Neuronal stem cell (in vitro differentiated cells): Measurements from ENCODE around the gene CCM2L.

Experiments used
- DNase-seq: peaks from one replicate; pipeline ENCODE4 v3.0.0-alpha.2; 2013; ENCODE audit warnings: low spot score
- H2AFZ ChIP-seq: one replicate; pipeline ENCODE4 v1.6.1; 2013; ENCODE audit warnings: mild to moderate bottlenecking, low read length, inconsistent platforms
- H2AK5ac ChIP-seq: 2 replicates; pipeline ENCODE4 v1.6.1; 2013; ENCODE audit warnings: low read depth, mild to moderate bottlenecking, inconsistent platforms, low read length, moderate library complexity, mixed read lengths
- H2BK120ac ChIP-seq: 2 replicates; pipeline ENCODE4 v1.6.1; 2013; ENCODE audit warnings: low read depth, mild to moderate bottlenecking, inconsistent platforms, low read length, moderate library complexity, mixed read lengths
- H2BK12ac ChIP-seq: one replicate; pipeline ENCODE4 v1.6.1; 2013; ENCODE audit warnings: low read length, inconsistent platforms
- H2BK15ac ChIP-seq: 2 replicates; pipeline ENCODE4 v1.6.1; 2013; ENCODE audit warnings: mild to moderate bottlenecking, low read length, inconsistent platforms, mixed read lengths
- H2BK5ac ChIP-seq: one replicate; pipeline ENCODE4 v1.6.1; 2013; ENCODE audit warnings: inconsistent platforms, mild to moderate bottlenecking, low read length, moderate library complexity
- H3K14ac ChIP-seq: one replicate; pipeline ENCODE4 v1.6.1; 2013; ENCODE audit warnings: low read length, inconsistent platforms
- H3K18ac ChIP-seq: 2 replicates; pipeline ENCODE4 v1.6.1; 2013; ENCODE audit warnings: low read length, inconsistent platforms
- H3K23ac ChIP-seq: 2 replicates; pipeline ENCODE4 v1.6.1; 2013; ENCODE audit warnings: low read depth, mild to moderate bottlenecking, mixed read lengths, low read length, inconsistent platforms; ENCODE audit not compliant: poor library complexity
- H3K27ac ChIP-seq: replicated peaks from 3 replicates; pipeline ENCODE4 v1.5.1; 2013; ENCODE audit warnings: low read length, inconsistent platforms
- H3K27me3 ChIP-seq, 3 experiments: 2 replicates each; pipeline ENCODE4 v1.6.1; 2013; ENCODE audit warnings: low read length in 3 of 3, mild to moderate bottlenecking in 2 of 3, inconsistent platforms in 1 of 3, low read depth in 1 of 3, mixed read lengths in 1 of 3, moderate library complexity in 1 of 3; ENCODE audit not compliant: control insufficient read depth in 3 of 3, insufficient read depth in 3 of 3
- H3K36me3 ChIP-seq, 2 donors: replicated peaks in 1 of 2; 2 replicates each; pipeline ENCODE4 v1.6.1; 2013; ENCODE audit warnings: low read length in 2 of 2; ENCODE audit not compliant: control insufficient read depth in 2 of 2, insufficient read depth in 2 of 2
- H3K4ac ChIP-seq: 2 replicates; pipeline ENCODE4 v1.6.1; 2013; ENCODE audit warnings: inconsistent platforms, mild to moderate bottlenecking, low read length, moderate library complexity
- H3K4me1 ChIP-seq, 2 donors: 1 replicate in 1 of 2; 2 replicates in 1 of 2; pipeline ENCODE4 v1.6.1; 2013; ENCODE audit warnings: low read length in 2 of 2, low read depth in 1 of 2; ENCODE audit not compliant: control insufficient read depth in 2 of 2, insufficient read depth in 1 of 2
- H3K4me2 ChIP-seq: one replicate; pipeline ENCODE4 v1.6.1; 2013; ENCODE audit warnings: mild to moderate bottlenecking, low read length, inconsistent platforms; ENCODE audit not compliant: insufficient read depth, poor library complexity, severe bottlenecking
- H3K4me3 ChIP-seq, 2 donors: 2 replicates each; pipeline ENCODE4 v1.5.1; 2013; ENCODE audit warnings: low read length in 2 of 2, mild to moderate bottlenecking in 2 of 2, inconsistent platforms in 1 of 2, moderate library complexity in 1 of 2
- H3K79me1 ChIP-seq: one replicate; pipeline ENCODE4 v1.6.1; 2013; ENCODE audit warnings: low read depth, mild to moderate bottlenecking, inconsistent platforms, low read length, moderate library complexity
- H3K9ac ChIP-seq: one replicate; pipeline ENCODE4 v1.6.1; 2013; ENCODE audit warnings: mild to moderate bottlenecking, low read depth, low read length, inconsistent platforms; ENCODE audit not compliant: poor library complexity
- H3K9me3 ChIP-seq, 2 donors: replicated peaks in 1 of 2; 2 replicates each; pipeline versions ENCODE3 to v1.6.1; 2013; ENCODE audit warnings: low read length in 2 of 2, mild to moderate bottlenecking in 2 of 2, inconsistent platforms in 1 of 2, low read depth in 1 of 2, mixed read lengths in 1 of 2, moderate library complexity in 1 of 2; ENCODE audit not compliant: control insufficient read depth in 2 of 2, insufficient read depth in 1 of 2
- H4K8ac ChIP-seq: one replicate; pipeline ENCODE4 v1.6.1; 2013; ENCODE audit warnings: low read depth, mild to moderate bottlenecking, inconsistent platforms, low read length, moderate library complexity
- H4K91ac ChIP-seq: one replicate; pipeline ENCODE4 v1.6.1; 2013; ENCODE audit warnings: low read length, low read depth, mild to moderate bottlenecking, inconsistent platforms; ENCODE audit not compliant: poor library complexity
- WGBS, 2 donors: extraction: QIAGEN DNeasy Blood & Tissue Kit; methylation state at CpG; one replicate each; pipeline ENCODE4 v1.1.7; 2013; ENCODE audit warnings: missing lambda C conversion rate in 2 of 2, mixed read lengths in 1 of 2; ENCODE audit not compliant: insufficient read length in 2 of 2, insufficient replicate concordance in 1 of 2; ENCODE audit errors: extremely low coverage in 2 of 2; 5-methylcytosine and 5-hydroxymethylcytosine counted together

Gene CCM2L

GRCh38 chr20:32017711-32018251, 7.5 kb downstream of the CCM2L start:
- Histone ChIP-seq H3K79me1 (no peaks in the 10 kb centered on the region), H3K4me2 (peak overlapping the region; percentile 96), H2AFZ (no peak overlapping the region), H3K27ac (no peak overlapping the region), H3K4me3 (peak overlapping the region in 1 of 2 donors; percentile 3), H2BK12ac (peak overlapping the region; percentile 87), H3K9me3 (no peaks in the 10 kb centered on the region), H3K27me3 (peaks cover 0 to 67% (median 16%) of the 10 kb centered on the region in 3 experiments), H2BK5ac (no peak overlapping the region), H2BK120ac (no peak overlapping the region), H3K18ac (peak overlapping the region; percentile 84), H2BK15ac (peak overlapping the region; percentile 13), H3K9ac (no peak overlapping the region), H3K14ac (no peak overlapping the region), H3K4ac (no peak overlapping the region), H4K91ac (no peak overlapping the region), H4K8ac (no peak overlapping the region), H3K23ac (peak overlapping the region; percentile 52), H2AK5ac (no peak overlapping the region), H3K4me1 (peaks cover 2 to 6% of the 10 kb centered on the region in 2 donors), H3K36me3 (no peaks in the 10 kb centered on the region)
- WGBS, 2 donors, result no CpG with 5 or more reads among the region's 35 CpGs
- peak; percentile 35 for DNase-seq

- Histone ChIP-seq H3K4ac (no peak overlapping the region), H2AFZ (peak overlapping the region; percentile 95), H3K9ac (peak overlapping the region; percentile 79), H3K27ac (no peak overlapping the region), H3K18ac (peak overlapping the region; percentile 98), H3K4me2 (peak overlapping the region; percentile 96), H4K8ac (no peak overlapping the region), H2AK5ac (no peak overlapping the region), H3K9me3 (no peaks in the 10 kb centered on the region), H3K4me1 (peaks cover 2 to 6% of the 10 kb centered on the region in 2 donors), H3K36me3 (no peaks in the 10 kb centered on the region), H2BK15ac (peak overlapping the region; percentile 44), H3K79me1 (no peaks in the 10 kb centered on the region), H3K4me3 (peak overlapping the region; percentile 52 to 87), H3K14ac (peak overlapping the region; percentile 33), H3K23ac (peak overlapping the region; percentile 69), H3K27me3 (peaks cover 0 to 71% (median 16%) of the 10 kb centered on the region in 3 experiments), H2BK12ac (no peak overlapping the region), H2BK120ac (no peak overlapping the region), H2BK5ac (peak overlapping the region; percentile 68), H4K91ac (no peak overlapping the region)
- DNase-seq, result peak; percentile 71
- WGBS, 2 donors, result no CpG with 5 or more reads among the region's 67 CpGs
Observed at GRCh38 chr20:32018269-32019155, 8.3 kb downstream of the CCM2L start.

GRCh38 chr20:32019156-32019510, 8.9 kb downstream of the CCM2L start:
- peak overlapping the region; percentile 68 for H2BK5ac ChIP-seq
- H3K4me3 ChIP-seq, result peak overlapping the region; percentile 52 to 87
- H3K18ac ChIP-seq, result peak overlapping the region; percentile 54
- H2AK5ac ChIP-seq, result peak overlapping the region; percentile 21
- no peak overlapping the region for H2BK15ac ChIP-seq
- H3K79me1 ChIP-seq, result no peaks in the 10 kb centered on the region
- peak overlapping the region; percentile 95 for H2AFZ ChIP-seq
- H3K9ac ChIP-seq, result peak overlapping the region; percentile 79
- H3K36me3 ChIP-seq, result no peaks in the 10 kb centered on the region
- DNase-seq, result peak; percentile 24
- no CpG with 5 or more reads among the region's 42 CpGs for WGBS, 2 donors
- H3K4ac ChIP-seq, result no peak overlapping the region
- peaks cover 2 to 7% of the 10 kb centered on the region in 2 donors for H3K4me1 ChIP-seq
- no peak overlapping the region for H4K91ac ChIP-seq
- no peak overlapping the region for H2BK12ac ChIP-seq
- peak overlapping the region; percentile 96 for H3K4me2 ChIP-seq
- no peak overlapping the region for H4K8ac ChIP-seq
- no peaks in the 10 kb centered on the region for H3K9me3 ChIP-seq
- H3K23ac ChIP-seq, result peak overlapping the region; percentile 76
- H2BK120ac ChIP-seq, result no peak overlapping the region
- no peak overlapping the region for H3K27ac ChIP-seq
- H3K27me3 ChIP-seq, result peaks cover 0 to 72% (median 16%) of the 10 kb centered on the region in 3 experiments
- H3K14ac ChIP-seq, result no peak overlapping the region
